SK-N-SH (cell line): ENCODE results near the gene UBE2D1. TPM values are rescaled to one million over a fixed set of nuclear protein-coding genes. Genes with fewer than 3 reads are reported as not detected.
A peak's percentile ranks its signal among the peaks of the same experiment; 100 is the strongest.

Source experiments
- CTCF ChIA-PET: fragments of 300-600, 350-600 bp; formaldehyde crosslinking; extraction: SDS; loops from one replicate; lab custom pipeline; 2021; lab: Yijun Ruan, JAX
- POLR2A ChIA-PET: fragments of 350-600 bp; sonication (Branson Sonifier 250); formaldehyde crosslinking; extraction: SDS; loops from one replicate; lab custom pipeline; 2020; ENCODE audit warnings: antibody characterized with exemption, inconsistent platforms; lab: Yijun Ruan, JAX
- DNase-seq: peaks from one replicate; pipeline ENCODE4 v3.0.0; 2012
- H2AFZ ChIP-seq: fragments of 200-600 bp; sonication (generic); 2 replicates; pipeline ENCODE4 v1.8.1; 2016; ENCODE audit warnings: antibody characterized with exemption, mild to moderate bottlenecking, low read depth
- H3F3A ChIP-seq: fragments of 200-600 bp; sonication (generic); replicated peaks from 2 replicates; pipeline ENCODE3; 2016; ENCODE audit warnings: antibody characterized with exemption, mild to moderate bottlenecking; ENCODE audit not compliant: insufficient read depth
- H3K27ac ChIP-seq, 2 experiments: fragments of 200-500 bp in 1 of 2; fragments of 200-600 bp in 1 of 2; sonication (Bioruptor generic) in 1 of 2; sonication (generic), shearing (Covaris generic) in 1 of 2; 2 replicates each; pipeline versions ENCODE4 v1.5.1 to v1.6.1; 2014 to 2016; ENCODE audit warnings: low read depth in 2 of 2, inconsistent platforms in 1 of 2, low read length in 1 of 2, mild to moderate bottlenecking in 1 of 2, mixed read lengths in 1 of 2
- H3K27me3 ChIP-seq: fragments of 200-600 bp; sonication (generic), shearing (Covaris generic); 2 replicates; pipeline ENCODE4 v1.6.1; 2016; ENCODE audit warnings: mixed run types; ENCODE audit not compliant: insufficient read depth
- H3K36me3 ChIP-seq, 2 experiments: fragments of 200-500 bp in 1 of 2; fragments of 200-600 bp in 1 of 2; sonication (Bioruptor generic) in 1 of 2; sonication (generic) in 1 of 2; replicated peaks in 1 of 2; 2 replicates each; pipeline versions ENCODE3 to v1.5.1; 2014 to 2016; ENCODE audit warnings: low read length in 1 of 2, mild to moderate bottlenecking in 1 of 2; ENCODE audit not compliant: insufficient read depth in 2 of 2, control insufficient read depth in 1 of 2
- H3K4me1 ChIP-seq, 2 experiments: fragments of 200-500 bp in 1 of 2; fragments of 200-600 bp in 1 of 2; sonication (Bioruptor generic) in 1 of 2; sonication (generic), shearing (Covaris generic) in 1 of 2; 2 replicates each; pipeline versions ENCODE4 v1.5.1 to v1.6.1; 2014 to 2016; ENCODE audit warnings: low read depth in 1 of 2, low read length in 1 of 2, mixed run types in 1 of 2; ENCODE audit not compliant: insufficient read depth in 2 of 2, control insufficient read depth in 1 of 2
- H3K4me2 ChIP-seq: fragments of 200-600 bp; sonication (generic), shearing (Covaris generic); 2 replicates; pipeline ENCODE4 v1.6.1; 2017; ENCODE audit warnings: mixed run types
- H3K4me3 ChIP-seq, 2 experiments: fragments of 200-500 bp in 1 of 2; fragments of 200-600 bp in 1 of 2; sonication (Bioruptor generic) in 1 of 2; sonication (generic), shearing (Covaris generic) in 1 of 2; 2 replicates each; pipeline versions ENCODE4 v1.5.1 to v1.8.1; 2014 to 2016; ENCODE audit warnings: low read depth in 2 of 2, inconsistent platforms in 1 of 2, low read length in 1 of 2, mild to moderate bottlenecking in 1 of 2, mixed read lengths in 1 of 2, moderate library complexity in 1 of 2
- H3K79me2 ChIP-seq: fragments of 200-600 bp; sonication (generic); 2 replicates; pipeline ENCODE4 v1.8.1; 2017; ENCODE audit warnings: mild to moderate bottlenecking; ENCODE audit not compliant: insufficient read depth
- H3K9ac ChIP-seq: fragments of 200-600 bp; sonication (generic); 2 replicates; pipeline ENCODE4 v1.6.1; 2017; ENCODE audit warnings: mixed run types
- H3K9me2 ChIP-seq: fragments of 200-600 bp; sonication (generic); 2 replicates; pipeline ENCODE4 v1.6.1; 2017; ENCODE audit warnings: mixed run types
- H3K9me3 ChIP-seq: fragments of 200-600 bp; sonication (generic); 2 replicates; pipeline ENCODE4 v1.6.1; 2017; ENCODE audit warnings: mixed run types, mild to moderate bottlenecking, moderate library complexity
- H4K20me1 ChIP-seq: fragments of 200-600 bp; sonication (generic); 2 replicates; pipeline ENCODE4 v1.6.1; 2017; ENCODE audit warnings: mild to moderate bottlenecking, mixed run types; ENCODE audit not compliant: insufficient read depth
- ELF1 ChIP-seq: IDR thresholded peaks from 2 replicates; pipeline ENCODE4 v1.4.0; 2012
- EZH2phosphoT487 ChIP-seq: fragments of 200-600 bp; sonication (generic); IDR thresholded peaks from 2 replicates; pipeline ENCODE4 v1.6.1; 2017; ENCODE audit warnings: low read depth, mixed run types, mild to moderate bottlenecking, antibody characterized with exemption, moderate library complexity, borderline replicate concordance
- JUND ChIP-seq: IDR thresholded peaks from 2 replicates; pipeline ENCODE4 v1.4.0; 2012
- NFIC ChIP-seq: IDR thresholded peaks from 2 replicates; pipeline ENCODE4 v1.4.0; 2012; ENCODE audit warnings: borderline replicate concordance
- RAD21 ChIP-seq: IDR thresholded peaks from 2 replicates; pipeline ENCODE4 v1.6.1; 2012; ENCODE audit warnings: mild to moderate bottlenecking, low read length
- SMC3 ChIP-seq: IDR thresholded peaks from 2 replicates; pipeline ENCODE4 v1.6.1; 2012; ENCODE audit warnings: low read depth, low read length, improper control_type of control experiment
- TAF1 ChIP-seq: IDR thresholded peaks from 2 replicates; pipeline ENCODE4 v1.6.1; 2012; ENCODE audit warnings: low read depth, mild to moderate bottlenecking, low read length, moderate library complexity, borderline replicate concordance
- TCF12 ChIP-seq: IDR thresholded peaks from 2 replicates; pipeline ENCODE4 v1.4.0; 2012
- YY1 ChIP-seq: IDR thresholded peaks from 2 replicates; pipeline ENCODE4 v1.4.0; 2012; ENCODE audit warnings: low read depth, mild to moderate bottlenecking
- WGBS: methylation state at CpG from one replicate; pipeline ENCODE4 v1.1.6; 2017; ENCODE audit warnings: low lambda C conversion rate; 5-methylcytosine and 5-hydroxymethylcytosine counted together
- polyA plus RNA-seq, 3 experiments: library from polyadenylated mRNA; depleted of rRNA; stranded (reverse); fragments of >200 nt; gene quantifications; 2 replicates each; pipeline ENCODE4 v1.2.3, GENCODE V29; 2012
- TF ChIP-seq, protein P1 (sequence below): fragments of 200-600 bp; sonication (generic); IDR thresholded peaks from 2 replicates; pipeline ENCODE4 v1.6.1; 2017; ENCODE audit warnings: antibody characterized with exemption, mild to moderate bottlenecking, moderate library complexity
- TF ChIP-seq, protein P2 (sequence below): IDR thresholded peaks from 2 replicates; pipeline ENCODE4; 2012
- TF ChIP-seq, protein P3 (sequence below): IDR thresholded peaks from 2 replicates; pipeline ENCODE4 v1.4.0; 2012; ENCODE audit warnings: low read depth, borderline replicate concordance
- TF ChIP-seq, protein P4 (sequence below): IDR thresholded peaks from 2 replicates; pipeline ENCODE4 v1.6.1; 2012; ENCODE audit warnings: mild to moderate bottlenecking, low read depth, low read length, moderate library complexity

Gene UBE2D1
- polyA plus RNA-seq, 1 of the 3 experiments (the other 2 are of a cell fraction) = 8.7 TPM

DNA sequence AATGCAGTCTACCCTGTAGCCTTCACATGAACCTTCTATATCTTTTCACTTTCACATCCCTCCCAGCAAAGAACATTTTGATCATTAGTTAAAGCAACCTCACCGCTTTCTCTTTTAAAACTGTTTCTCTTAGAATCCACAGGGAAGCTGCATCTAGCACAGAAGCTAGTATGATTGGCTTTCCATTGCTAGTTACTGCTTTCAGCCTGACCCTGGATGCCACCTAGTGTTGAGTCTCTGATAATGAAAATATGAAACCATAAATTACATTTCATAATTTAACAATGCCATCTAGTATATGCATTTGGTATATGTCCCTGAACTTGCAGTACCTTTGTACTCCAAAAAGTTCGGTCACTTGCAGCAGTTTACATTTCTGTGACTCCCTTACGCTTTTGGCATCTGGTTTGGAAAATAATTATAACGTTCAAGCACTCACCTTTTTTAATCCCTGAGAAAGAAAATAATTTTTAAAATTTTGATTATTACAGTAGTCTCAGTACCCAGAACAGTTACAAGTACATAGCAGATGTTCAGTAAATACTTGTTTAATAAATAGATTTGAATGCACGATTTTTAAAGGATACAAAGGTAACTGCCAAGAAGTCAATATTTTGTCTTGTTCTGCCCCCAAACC, 43.1 kb upstream of the UBE2D1 start:
- ChIA-PET POLR2A (no interaction called here), CTCF (interaction anchor here (0.6 to 9.3 kb wide), 32 partner anchors 8 to 1161 kb away, joined by 3 to 200 read pairs (median 4); partner anchors contain the start of genes CISD1 and UBE2D1)
- WGBS = 27% methylated on average over 5 of the region's 5 CpGs
- Histone ChIP-seq H3K79me2 (no peaks in the 10 kb centered on the region; the same call in 1 of the 2 replicates), H3K4me3 (no peak overlapping the region; a peak in 1 of 4 replicates), H3K27ac (peak overlapping the region in 1 of 2 experiments; percentile 47; a peak in 2 of 4 replicates), H3K36me3 (peaks cover 11 to 21% of the 10 kb centered on the region in 2 experiments), H3K9me3 (no peaks in the 10 kb centered on the region), H3K9me2 (no peaks in the 10 kb centered on the region), H3K4me1 (peaks cover 0 to 6% of the 10 kb centered on the region in 2 experiments; a peak in 1 of 4 replicates), H3F3A (peaks cover 3% of the 10 kb centered on the region), H3K9ac (no peak overlapping the region), H4K20me1 (no peaks in the 10 kb centered on the region), H3K27me3 (no peaks in the 10 kb centered on the region), H3K4me2 (no peak overlapping the region), H2AFZ (no peak overlapping the region)
- TF ChIP-seq, protein P1, sequence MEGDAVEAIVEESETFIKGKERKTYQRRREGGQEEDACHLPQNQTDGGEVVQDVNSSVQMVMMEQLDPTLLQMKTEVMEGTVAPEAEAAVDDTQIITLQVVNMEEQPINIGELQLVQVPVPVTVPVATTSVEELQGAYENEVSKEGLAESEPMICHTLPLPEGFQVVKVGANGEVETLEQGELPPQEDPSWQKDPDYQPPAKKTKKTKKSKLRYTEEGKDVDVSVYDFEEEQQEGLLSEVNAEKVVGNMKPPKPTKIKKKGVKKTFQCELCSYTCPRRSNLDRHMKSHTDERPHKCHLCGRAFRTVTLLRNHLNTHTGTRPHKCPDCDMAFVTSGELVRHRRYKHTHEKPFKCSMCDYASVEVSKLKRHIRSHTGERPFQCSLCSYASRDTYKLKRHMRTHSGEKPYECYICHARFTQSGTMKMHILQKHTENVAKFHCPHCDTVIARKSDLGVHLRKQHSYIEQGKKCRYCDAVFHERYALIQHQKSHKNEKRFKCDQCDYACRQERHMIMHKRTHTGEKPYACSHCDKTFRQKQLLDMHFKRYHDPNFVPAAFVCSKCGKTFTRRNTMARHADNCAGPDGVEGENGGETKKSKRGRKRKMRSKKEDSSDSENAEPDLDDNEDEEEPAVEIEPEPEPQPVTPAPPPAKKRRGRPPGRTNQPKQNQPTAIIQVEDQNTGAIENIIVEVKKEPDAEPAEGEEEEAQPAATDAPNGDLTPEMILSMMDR = peak; percentile 87
- TF ChIP-seq ELF1 (no peak), SMC3 (peak; percentile 96), RAD21 (peak; percentile 95)
- TF ChIP-seq, protein P2, sequence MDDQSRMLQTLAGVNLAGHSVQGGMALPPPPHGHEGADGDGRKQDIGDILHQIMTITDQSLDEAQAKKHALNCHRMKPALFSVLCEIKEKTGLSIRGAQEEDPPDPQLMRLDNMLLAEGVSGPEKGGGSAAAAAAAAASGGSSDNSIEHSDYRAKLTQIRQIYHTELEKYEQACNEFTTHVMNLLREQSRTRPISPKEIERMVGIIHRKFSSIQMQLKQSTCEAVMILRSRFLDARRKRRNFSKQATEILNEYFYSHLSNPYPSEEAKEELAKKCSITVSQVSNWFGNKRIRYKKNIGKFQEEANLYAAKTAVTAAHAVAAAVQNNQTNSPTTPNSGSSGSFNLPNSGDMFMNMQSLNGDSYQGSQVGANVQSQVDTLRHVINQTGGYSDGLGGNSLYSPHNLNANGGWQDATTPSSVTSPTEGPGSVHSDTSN = peak; percentile 26; the same call in 1 of the 2 replicates
- TF ChIP-seq, protein P3, sequence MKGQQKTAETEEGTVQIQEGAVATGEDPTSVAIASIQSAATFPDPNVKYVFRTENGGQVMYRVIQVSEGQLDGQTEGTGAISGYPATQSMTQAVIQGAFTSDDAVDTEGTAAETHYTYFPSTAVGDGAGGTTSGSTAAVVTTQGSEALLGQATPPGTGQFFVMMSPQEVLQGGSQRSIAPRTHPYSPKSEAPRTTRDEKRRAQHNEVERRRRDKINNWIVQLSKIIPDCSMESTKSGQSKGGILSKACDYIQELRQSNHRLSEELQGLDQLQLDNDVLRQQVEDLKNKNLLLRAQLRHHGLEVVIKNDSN = no peak
- DNase-seq = peak; percentile 56

DNA sequence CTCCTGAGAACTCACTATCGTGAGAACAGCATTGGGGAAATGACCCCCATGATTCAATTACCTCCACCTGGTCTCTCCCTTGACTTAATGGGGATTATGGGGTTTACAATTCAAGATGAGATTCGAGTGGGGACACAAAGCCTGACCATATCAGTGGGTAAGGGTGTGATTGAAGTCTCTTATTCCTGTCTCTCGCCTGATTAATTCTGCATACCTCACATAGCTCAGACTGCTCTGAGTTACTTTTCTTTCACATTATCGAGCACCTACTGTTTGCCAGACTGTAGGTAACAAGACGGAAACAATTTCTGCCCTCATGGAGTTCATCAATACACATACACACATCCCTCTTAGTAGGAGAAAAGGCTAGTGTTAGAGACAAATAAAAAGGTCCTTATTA, 40.8 kb upstream of the UBE2D1 start:
- no peaks in the 10 kb centered on the region for H3K27me3 ChIP-seq
- no peaks in the 10 kb centered on the region for H3K79me2 ChIP-seq
- H3K9ac ChIP-seq = no peak overlapping the region
- TF ChIP-seq JUND (no peak), TAF1 (no peak), NFIC (no peak), TCF12 (no peak), RAD21 (no peak), YY1 (no peak), EZH2phosphoT487 (no peak)
- TF ChIP-seq, protein P4, sequence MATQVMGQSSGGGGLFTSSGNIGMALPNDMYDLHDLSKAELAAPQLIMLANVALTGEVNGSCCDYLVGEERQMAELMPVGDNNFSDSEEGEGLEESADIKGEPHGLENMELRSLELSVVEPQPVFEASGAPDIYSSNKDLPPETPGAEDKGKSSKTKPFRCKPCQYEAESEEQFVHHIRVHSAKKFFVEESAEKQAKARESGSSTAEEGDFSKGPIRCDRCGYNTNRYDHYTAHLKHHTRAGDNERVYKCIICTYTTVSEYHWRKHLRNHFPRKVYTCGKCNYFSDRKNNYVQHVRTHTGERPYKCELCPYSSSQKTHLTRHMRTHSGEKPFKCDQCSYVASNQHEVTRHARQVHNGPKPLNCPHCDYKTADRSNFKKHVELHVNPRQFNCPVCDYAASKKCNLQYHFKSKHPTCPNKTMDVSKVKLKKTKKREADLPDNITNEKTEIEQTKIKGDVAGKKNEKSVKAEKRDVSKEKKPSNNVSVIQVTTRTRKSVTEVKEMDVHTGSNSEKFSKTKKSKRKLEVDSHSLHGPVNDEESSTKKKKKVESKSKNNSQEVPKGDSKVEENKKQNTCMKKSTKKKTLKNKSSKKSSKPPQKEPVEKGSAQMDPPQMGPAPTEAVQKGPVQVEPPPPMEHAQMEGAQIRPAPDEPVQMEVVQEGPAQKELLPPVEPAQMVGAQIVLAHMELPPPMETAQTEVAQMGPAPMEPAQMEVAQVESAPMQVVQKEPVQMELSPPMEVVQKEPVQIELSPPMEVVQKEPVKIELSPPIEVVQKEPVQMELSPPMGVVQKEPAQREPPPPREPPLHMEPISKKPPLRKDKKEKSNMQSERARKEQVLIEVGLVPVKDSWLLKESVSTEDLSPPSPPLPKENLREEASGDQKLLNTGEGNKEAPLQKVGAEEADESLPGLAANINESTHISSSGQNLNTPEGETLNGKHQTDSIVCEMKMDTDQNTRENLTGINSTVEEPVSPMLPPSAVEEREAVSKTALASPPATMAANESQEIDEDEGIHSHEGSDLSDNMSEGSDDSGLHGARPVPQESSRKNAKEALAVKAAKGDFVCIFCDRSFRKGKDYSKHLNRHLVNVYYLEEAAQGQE = no peak
- TF ChIP-seq, protein P2 = no peak
- TF ChIP-seq, protein P3 = no peak
- ChIA-PET CTCF (interaction anchor here (0.9 to 9.3 kb wide), 4 partner anchors 8 to 116 kb away, joined by 3 to 200 read pairs (median 4); no protein-coding TSS in a partner anchor), POLR2A (no interaction called here)
- no peaks in the 10 kb centered on the region for H3K9me2 ChIP-seq
- H3K9me3 ChIP-seq = no peaks in the 10 kb centered on the region
- no peak overlapping the region for H3K27ac ChIP-seq
- no peak overlapping the region for H3K4me3 ChIP-seq
- H3F3A ChIP-seq = peaks cover 2% of the 10 kb centered on the region
- 86% methylated on average over 5 of the region's 5 CpGs for WGBS
- H2AFZ ChIP-seq = no peak overlapping the region
- no peak for DNase-seq
- no peak overlapping the region for H3K4me2 ChIP-seq
- H3K4me1 ChIP-seq = peaks cover 0 to 6% of the 10 kb centered on the region in 2 experiments; a peak in 1 of 4 replicates
- peaks cover 7 to 8% of the 10 kb centered on the region in 2 experiments for H3K36me3 ChIP-seq
- H4K20me1 ChIP-seq = no peaks in the 10 kb centered on the region
